NCI-H345 (cell line): ENCODE measurements around the gene HIF1A.
"Not testable (repeated sequence)": the region's sequence is repeated elsewhere in the genome, so short reads cannot be mapped to it uniquely, and the experiment has no call there.

ENCODE experiments used
- DNase-seq: peaks from one replicate; lab custom pipeline; 2025; lab: John Stamatoyannopoulos, UW

HIF1A gene

GRCh38 chr14:61673305-61673704, 22.0 kb upstream of the HIF1A start:
- DNase-seq: no peak

DNA sequence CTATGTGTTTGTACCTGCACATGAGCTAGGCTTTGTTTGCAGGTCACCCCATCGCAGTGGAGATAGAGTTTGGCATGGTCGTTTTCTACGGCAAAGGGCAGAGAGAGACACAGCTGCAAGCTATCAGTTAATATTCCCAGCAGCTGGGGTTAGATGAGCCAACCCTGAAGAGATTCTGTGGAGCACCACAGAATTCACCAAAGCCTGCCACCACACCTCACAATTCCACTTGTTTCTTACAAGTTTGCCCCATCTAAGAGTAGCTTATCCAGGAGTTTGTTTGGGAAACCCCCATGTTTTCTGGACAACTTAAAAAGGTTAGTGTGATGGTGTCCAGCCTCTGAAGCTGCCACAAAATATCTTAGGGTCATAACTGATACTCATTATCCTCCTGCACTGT, 20.0 kb upstream of the HIF1A start:
- no peak for DNase-seq

DNA sequence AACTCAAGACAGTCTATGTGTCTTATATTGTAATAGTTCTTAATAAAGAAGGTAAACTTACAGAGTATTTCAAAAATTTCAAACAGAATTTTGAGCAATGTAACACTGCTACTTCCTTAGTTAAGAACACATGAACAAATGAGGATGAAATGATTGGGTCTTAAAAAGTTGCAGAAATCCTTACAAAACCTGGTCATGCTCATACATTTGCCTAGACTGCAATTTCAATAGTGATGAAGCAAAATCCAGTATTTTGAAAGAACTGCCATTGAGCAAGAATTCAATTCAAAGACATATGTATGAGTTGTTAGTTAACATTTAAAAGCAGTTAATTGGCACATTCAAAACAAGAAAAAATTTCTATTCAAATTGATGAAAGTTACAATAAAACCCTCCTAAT, 17.8 kb upstream of the HIF1A start:
- no peak for DNase-seq

- no peak for DNase-seq
Observed at GRCh38 chr14:61678975-61679374, 16.3 kb upstream of the HIF1A start.

DNA sequence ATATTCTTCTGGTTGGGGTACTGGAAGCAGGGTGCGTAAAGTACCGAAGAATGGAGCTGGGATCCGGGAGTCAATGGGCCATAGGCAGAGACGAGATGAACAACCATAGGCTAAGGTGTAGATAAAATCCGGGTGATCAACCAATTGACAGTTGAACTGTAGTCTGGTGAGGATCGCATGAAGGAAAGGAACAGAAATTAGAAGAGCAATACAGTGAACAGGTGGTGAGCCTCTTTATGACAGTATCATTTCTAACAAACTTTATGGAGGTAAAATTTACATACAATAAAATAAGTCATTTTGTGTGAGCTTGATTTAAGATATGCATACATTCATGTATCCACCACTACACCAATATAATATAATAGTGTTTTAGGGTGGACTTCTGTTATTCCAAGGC, 13.9 kb upstream of the HIF1A start:
- DNase-seq: no peak

- DNase-seq: no peak
Observed at GRCh38 chr14:61683108-61683507, 12.2 kb upstream of the HIF1A start.

DNA sequence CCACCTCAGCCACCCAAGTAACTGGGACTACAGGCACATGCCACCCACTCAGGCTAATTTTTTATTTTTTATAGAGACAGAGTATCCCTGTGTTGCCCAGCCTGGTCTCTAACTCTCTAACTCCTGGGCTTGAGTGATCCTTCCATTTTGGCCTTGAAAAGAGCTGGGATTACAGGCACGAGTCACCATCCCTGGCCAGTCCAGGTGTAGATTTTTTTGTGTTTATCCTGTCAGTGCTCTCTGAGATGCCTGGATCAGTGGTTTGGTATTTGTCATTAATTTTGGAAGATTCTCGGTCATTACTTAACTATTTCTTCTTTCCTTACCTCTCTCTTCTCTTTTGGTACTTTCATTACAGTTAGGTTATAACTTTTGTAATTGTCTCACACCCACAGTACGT, 5.3 kb upstream of the HIF1A start:
- no peak for DNase-seq

GRCh38 chr14:61690982-61691381, 4.3 kb upstream of the HIF1A start:
- DNase-seq: no peak

GRCh38 chr14:61691495-61691894, 3.8 kb upstream of the HIF1A start:
- DNase-seq: no peak

GRCh38 chr14:61694039-61694438, 1.3 kb upstream of the HIF1A start:
- DNase-seq: no peak

DNA sequence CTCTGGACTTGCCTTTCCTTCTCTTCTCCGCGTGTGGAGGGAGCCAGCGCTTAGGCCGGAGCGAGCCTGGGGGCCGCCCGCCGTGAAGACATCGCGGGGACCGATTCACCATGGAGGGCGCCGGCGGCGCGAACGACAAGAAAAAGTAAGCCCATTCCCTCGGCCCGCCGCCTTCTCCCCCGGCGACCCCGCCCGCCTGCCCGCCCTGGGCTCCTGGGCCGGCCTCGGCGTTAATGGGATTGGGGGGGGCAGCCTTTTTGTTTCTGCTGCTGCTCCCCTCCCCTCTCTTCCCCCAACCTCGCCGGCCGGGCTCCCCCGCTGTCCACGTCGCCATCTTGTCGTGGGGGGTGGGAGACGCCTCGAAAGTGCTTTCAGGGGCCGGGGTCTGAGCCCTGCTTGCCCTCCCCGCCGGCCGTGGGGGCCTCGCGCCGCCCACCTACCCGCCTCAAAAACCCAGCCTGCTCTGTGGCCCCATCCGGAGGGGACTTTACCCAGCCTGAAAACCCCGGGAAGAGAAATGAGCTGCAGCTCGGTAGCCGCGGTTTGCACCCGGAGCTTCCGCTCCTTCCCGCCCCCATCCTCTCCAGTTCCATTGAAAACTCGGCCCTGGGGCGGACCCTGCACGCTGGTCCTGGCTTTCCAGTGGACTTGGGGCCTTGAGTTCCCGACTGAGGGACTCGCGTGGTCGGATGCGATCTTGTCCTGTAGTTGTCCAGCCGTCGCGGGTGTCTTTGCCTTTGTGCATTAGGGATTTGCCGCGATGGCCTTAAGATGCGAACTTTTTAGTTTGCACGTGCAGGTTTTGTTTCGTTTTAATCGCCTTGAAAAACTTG, 598 bp downstream of the HIF1A start:
- DNase-seq: peak; percentile 69

DNA sequence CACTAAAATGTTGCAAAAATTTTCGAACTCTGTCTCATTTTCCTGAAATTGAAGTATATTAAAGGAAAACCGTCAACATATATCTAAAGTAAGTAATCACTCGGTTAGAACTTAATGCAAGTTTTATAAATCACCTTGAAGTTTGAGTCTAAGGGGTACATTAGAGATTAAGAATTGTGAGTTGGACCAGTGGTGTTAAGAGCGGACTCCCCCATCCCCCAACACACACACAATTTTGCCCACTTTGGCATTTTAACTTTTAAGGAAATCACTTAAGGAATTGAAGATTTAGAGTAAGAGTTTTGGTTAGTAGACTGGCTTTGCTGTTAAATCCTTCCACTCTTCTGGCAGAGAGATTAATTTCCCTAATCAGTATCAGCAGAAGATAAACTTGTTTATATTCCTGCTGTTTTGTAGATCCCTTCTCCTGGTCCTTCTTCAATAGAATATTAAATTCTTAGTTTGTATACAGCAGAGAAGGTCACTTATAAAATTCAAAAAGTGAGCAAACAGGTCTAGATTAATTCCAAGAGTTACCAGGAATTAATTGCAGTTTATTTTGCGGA, 1.5 kb downstream of the HIF1A start:
- no peak for DNase-seq

GRCh38 chr14:61698206-61698980, 3.1 kb downstream of the HIF1A start:
- no peak for DNase-seq

GRCh38 chr14:61699027-61699426, 3.7 kb downstream of the HIF1A start:
- DNase-seq: no peak

- no peak for DNase-seq
Observed at GRCh38 chr14:61700104-61700886, 5.0 kb downstream of the HIF1A start.

DNA sequence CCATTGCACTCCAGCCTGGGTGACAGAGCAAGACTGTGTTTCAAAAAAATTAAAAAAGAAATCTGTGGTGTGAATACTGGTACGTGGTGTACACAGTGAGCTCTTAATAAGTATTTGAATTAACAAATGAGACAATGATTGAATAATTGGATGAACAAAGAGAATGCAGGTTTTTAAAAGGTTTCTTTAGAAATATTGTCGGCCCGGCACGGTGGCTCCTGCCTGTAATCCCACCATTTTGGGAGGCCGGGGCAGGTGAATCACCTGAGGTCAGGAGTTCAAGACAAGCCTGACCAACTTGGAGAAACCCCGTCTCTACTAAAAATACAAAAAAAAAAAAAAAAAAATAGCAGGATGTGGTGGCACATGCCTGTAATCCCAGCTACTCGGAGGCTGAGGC, 6.6 kb downstream of the HIF1A start:
- DNase-seq: no peak

- no peak for DNase-seq
Observed at GRCh38 chr14:61703342-61704129, 8.2 kb downstream of the HIF1A start.

GRCh38 chr14:61704554-61704953, 9.2 kb downstream of the HIF1A start:
- no peak for DNase-seq

GRCh38 chr14:61705017-61705416, 9.7 kb downstream of the HIF1A start:
- DNase-seq: no peak

DNA sequence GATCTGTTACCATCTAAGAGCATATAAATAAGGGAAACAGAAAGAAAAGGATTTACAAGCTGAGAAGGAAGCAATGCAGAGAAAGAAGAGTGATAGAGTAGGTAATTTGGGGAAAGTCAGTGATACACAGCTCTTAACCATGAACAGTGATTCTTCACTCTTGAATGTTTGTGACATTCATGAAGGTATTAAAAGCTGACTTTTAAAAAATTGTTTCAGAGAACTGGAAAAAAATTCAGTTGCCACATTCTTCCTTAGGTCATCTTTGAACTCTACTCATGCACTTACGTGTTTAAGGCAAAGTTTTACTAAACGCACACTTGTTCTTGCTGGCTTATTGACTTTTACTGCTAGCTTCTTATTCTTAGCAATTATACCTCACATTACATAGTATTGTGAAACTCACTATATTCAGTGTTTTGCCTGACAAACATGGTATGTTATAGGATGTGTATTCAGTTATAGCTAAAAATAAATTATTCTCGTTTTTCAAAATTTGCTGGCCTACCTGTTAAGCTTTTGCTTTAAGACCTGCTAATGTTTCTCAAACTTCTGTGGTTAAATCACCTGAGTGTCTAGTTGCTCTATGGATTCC, 10.9 kb downstream of the HIF1A start:
- no peak for DNase-seq

- DNase-seq: not testable (repeated sequence)
Observed at GRCh38 chr14:61707774-61708173, 12.5 kb downstream of the HIF1A start.
